GM12878 (cell line): Measurements from ENCODE around the gene CUEDC1. TPM values are rescaled to one million over a fixed set of nuclear protein-coding genes. Genes with fewer than 3 reads are reported as not detected.

ENCODE experiments used
- ATAC-seq: fragments of 200-7000 bp; cut with Tn5 transposase; 3 replicates; pipeline ENCODE4 v1.9.1; 2020; ENCODE audit warnings: mild to moderate bottlenecking, moderate library complexity
- BruUV-seq: library from RNA; stranded (reverse); fragments of 400-500 nt; replicated peaks from 2 replicates; lab custom pipeline; 2021; lab: Mats Ljungman, UMichigan
- CTCF ChIA-PET: fragments of 300-600 bp; sonication (Branson Sonifier 250); formaldehyde crosslinking; extraction: SDS; loops from one replicate; lab custom pipeline; 2021; ENCODE audit warnings: inconsistent platforms; lab: Yijun Ruan, JAX
- POLR2A ChIA-PET: fragments of 350-600 bp; formaldehyde crosslinking; extraction: SDS; loops from one replicate; lab custom pipeline; 2021; ENCODE audit warnings: inconsistent platforms; lab: Charles Lee
- RAD21 ChIA-PET: fragments of 300-600 bp; sonication (Branson Sonifier 250); formaldehyde crosslinking; loops from one replicate; lab custom pipeline; 2023; ENCODE audit warnings: antibody characterized with exemption; ENCODE audit not compliant: unreplicated experiment; lab: Charles Lee
- SMC1A ChIA-PET: fragments of 300-600 bp; sonication (Branson Sonifier 250); formaldehyde crosslinking; loops from one replicate; lab custom pipeline; 2023; ENCODE audit not compliant: unreplicated experiment, uncharacterized antibody; lab: Charles Lee
- DNase-seq: peaks from one replicate; pipeline ENCODE4 v3.0.0-alpha.2; 2011; ENCODE audit warnings: low read depth, low spot score
- FAIRE-seq: peaks from 3 replicates; lab custom pipeline; 2011; peaks lifted over from hg19 to GRCh38; lab: Jason Lieb, UNC
- H2AFZ ChIP-seq: 2 replicates; pipeline ENCODE4 v1.6.0; 2011; ENCODE audit warnings: low read depth, low read length, control low read depth; ENCODE audit not compliant: control insufficient read depth
- H3K27ac ChIP-seq: 2 replicates; pipeline ENCODE4 v1.5.1; 2011; ENCODE audit warnings: control low read depth; ENCODE audit not compliant: control insufficient read depth, insufficient read depth
- H3K27me3 ChIP-seq, 2 experiments: replicated peaks in 1 of 2; 2 replicates each; pipeline versions ENCODE4 v1.6.0 to v1.6.1; 2011; ENCODE audit warnings: low read length in 1 of 2; ENCODE audit not compliant: control insufficient read depth in 2 of 2, insufficient read depth in 2 of 2
- H3K36me3 ChIP-seq, 2 experiments: 2 replicates each; pipeline ENCODE4 v1.5.1; 2011; ENCODE audit warnings: low read length in 1 of 2; ENCODE audit not compliant: control insufficient read depth in 2 of 2, insufficient read depth in 2 of 2
- H3K4me1 ChIP-seq: 2 replicates; pipeline ENCODE4 v1.6.1; 2011; ENCODE audit warnings: mild to moderate bottlenecking, low read length, moderate library complexity, mixed read lengths; ENCODE audit not compliant: control insufficient read depth, insufficient read depth
- H3K4me2 ChIP-seq: 2 replicates; pipeline ENCODE4 v1.6.0; 2011; ENCODE audit warnings: control low read depth; ENCODE audit not compliant: control insufficient read depth, insufficient read depth
- H3K4me3 ChIP-seq: fragments of 200-600 bp; sonication (generic); 2 replicates; pipeline ENCODE4 v1.5.1; 2016
- H3K79me2 ChIP-seq: 2 replicates; pipeline ENCODE4 v1.6.0; 2011; ENCODE audit warnings: low read length; ENCODE audit not compliant: control insufficient read depth, insufficient read depth
- H3K9ac ChIP-seq: 2 replicates; pipeline ENCODE4 v1.8.0; 2011; ENCODE audit warnings: low read length, control low read depth, mixed read lengths; ENCODE audit not compliant: control insufficient read depth, insufficient read depth
- H3K9me3 ChIP-seq: replicated peaks from 3 replicates; pipeline ENCODE4 v1.5.1; 2011; ENCODE audit warnings: mild to moderate bottlenecking, low read length; ENCODE audit not compliant: control insufficient read depth, insufficient read depth
- H4K20me1 ChIP-seq: 2 replicates; pipeline ENCODE4 v1.6.0; 2011; ENCODE audit not compliant: control insufficient read depth, insufficient read depth
- CBFB ChIP-seq: IDR thresholded peaks from 2 replicates; pipeline ENCODE4 v1.6.1; 2016; ENCODE audit warnings: antibody characterized with exemption, low read depth
- CHD2 ChIP-seq: IDR thresholded peaks from 2 replicates; pipeline ENCODE4 v1.6.1; 2011; ENCODE audit warnings: low read depth, low read length, improper control_type of control experiment, borderline replicate concordance
- CREM ChIP-seq: IDR thresholded peaks from 2 replicates; pipeline ENCODE4 v1.6.1; 2014; ENCODE audit warnings: antibody characterized with exemption, low read depth
- DPF2 ChIP-seq: fragments of 450-650 bp; IDR thresholded peaks from 2 replicates; pipeline ENCODE4 v1.6.1; 2017; ENCODE audit warnings: mild to moderate bottlenecking
- FOXM1 ChIP-seq: IDR thresholded peaks from 2 replicates; pipeline ENCODE4 v1.6.1; 2012; ENCODE audit warnings: low read depth, mild to moderate bottlenecking, inconsistent platforms, low read length, moderate library complexity
- IKZF2 ChIP-seq, 2 experiments: fragments of 450-650 bp; IDR thresholded peaks; 2 replicates each; pipeline ENCODE4 v1.6.1; 2017; ENCODE audit warnings: mild to moderate bottlenecking in 2 of 2, moderate library complexity in 2 of 2
- MEF2A ChIP-seq: IDR thresholded peaks from 2 replicates; pipeline ENCODE4 v1.6.1; 2011; ENCODE audit warnings: low read depth, mild to moderate bottlenecking, low read length, moderate library complexity; ENCODE audit not compliant: insufficient read depth
- NFYB ChIP-seq: IDR thresholded peaks from 2 replicates; pipeline ENCODE4 v1.6.1; 2011; ENCODE audit warnings: low read depth, mild to moderate bottlenecking, low read length, improper control_type of control experiment, moderate library complexity; ENCODE audit not compliant: insufficient read depth
- PBX3 ChIP-seq: IDR thresholded peaks from 2 replicates; pipeline ENCODE4 v1.6.1; 2011; ENCODE audit warnings: mild to moderate bottlenecking, low read depth, low read length, moderate library complexity; ENCODE audit not compliant: insufficient replicate concordance
- REST ChIP-seq: IDR thresholded peaks from 2 replicates; pipeline ENCODE4 v1.6.1; 2012; ENCODE audit warnings: mild to moderate bottlenecking, low read depth, low read length
- SPI1 ChIP-seq: IDR thresholded peaks from 2 replicates; pipeline ENCODE4 v1.6.1; 2011; ENCODE audit warnings: low read depth, mild to moderate bottlenecking, low read length, moderate library complexity, borderline replicate concordance; ENCODE audit not compliant: insufficient read depth
- TBL1XR1 ChIP-seq: IDR thresholded peaks from 2 replicates; pipeline ENCODE4 v1.6.1; 2012; ENCODE audit warnings: low read depth, low read length, improper control_type of control experiment
- WGBS: methylation state at CpG from one replicate; pipeline ENCODE4 v1.1.6; 2016; ENCODE audit warnings: low lambda C conversion rate; ENCODE audit not compliant: insufficient replicate concordance, insufficient coverage; ENCODE audit errors: missing lambda C conversion rate; 5-methylcytosine and 5-hydroxymethylcytosine counted together
- in situ Hi-C: fragments of 300-500 bp; cut with MboI; formaldehyde crosslinking; loops from 9 replicates; pipeline ENCODE4 v1.14.3; 2018; ENCODE audit warnings: mixed read lengths
- intact Hi-C: fragments of 100-400 bp; cut with micrococcal nuclease; formaldehyde crosslinking; loops from one replicate; pipeline ENCODE4 v1.14.2; 2022; ENCODE audit not compliant: unreplicated experiment
- polyA plus RNA-seq, 11 experiments: library from polyadenylated mRNA; depleted of rRNA in 4 of 11; unstranded in 6 of 11; stranded (reverse) in 5 of 11; fragments of >200 nt; fragmentation: Nextera tagmentation in 4 of 11; fragmentation: Illumina TruSeq in 1 of 11; extraction: Ambion mirVana in 4 of 11; extraction: Trizol in 1 of 11; gene quantifications; 1 replicate in 1 of 11; 2 replicates in 10 of 11; pipeline versions ENCODE4 v1.2.1 to v1.2.3, GENCODE V29; 2011 to 2016; ENCODE audit warnings: inconsistent platforms in 2 of 11, missing spikeins in 2 of 11, low read depth in 1 of 11
- total RNA-seq, 4 experiments: library from RNA; depleted of rRNA in 3 of 4; stranded (reverse); fragments of >200 nt in 3 of 4; fragmentation: Illumina TruSeq in 1 of 4; extraction: Trizol in 1 of 4; gene quantifications; 2 replicates each; pipeline versions ENCODE4 v1.2.1 to v1.2.3, GENCODE V29; 2013 to 2021
- TF ChIP-seq, protein P1 (sequence below): IDR thresholded peaks from 2 replicates; pipeline ENCODE4 v1.6.1; 2011; ENCODE audit warnings: borderline replicate concordance, low read depth, mild to moderate bottlenecking, moderate library complexity, low read length; ENCODE audit not compliant: insufficient read depth, poor library complexity, severe bottlenecking
- TF ChIP-seq, protein P2 (sequence below): IDR thresholded peaks from 2 replicates; pipeline ENCODE4 v1.6.1; 2012; ENCODE audit warnings: low read depth, low read length, improper control_type of control experiment

Gene CUEDC1
- total and polyA plus RNA-seq, 10 of the 15 experiments (the other 5 are each of a cell fraction or from before 2014, with no cell fraction given) = 0.24 to 7.4 (median 1.8) TPM

GRCh38 chr17:57946798-57947358 is 8.3 kb downstream of the CUEDC1 start:
- no TSS peak for BruUV-seq
- Histone ChIP-seq H3K79me2 (no peaks in the 10 kb centered on the region), H3K4me1 (peaks cover 54% of the 10 kb centered on the region), H3K36me3 (no peaks in the 10 kb centered on the region), H3K27ac (no peak overlapping the region), H3K4me2 (peak overlapping the region; percentile 57), H3K9ac (no peak overlapping the region), H3K27me3 (no peaks in the 10 kb centered on the region), H3K4me3 (peak overlapping the region; percentile 28; the same call in 1 of the 2 replicates), H4K20me1 (no peaks in the 10 kb centered on the region), H3K9me3 (no peaks in the 10 kb centered on the region), H2AFZ (no peak overlapping the region)
- FAIRE-seq = peak; percentile 89
- SMC1A ChIA-PET = interaction anchor here (0.5 to 10.2 kb wide), 19 partner anchors 8 to 451 kb away, joined by 3 to 138 read pairs (median 5); partner anchors contain the start of genes CUEDC1, SRSF1 and VEZF1
- in situ Hi-C loops = no loop called here
- ATAC-seq = peak; percentile 90
- POLR2A ChIA-PET = interaction anchor here (0.6 to 4.8 kb wide), 9 partner anchors 8 to 610 kb away, joined by 3 to 51 read pairs (median 6); no protein-coding TSS in a partner anchor
- CTCF ChIA-PET = interaction anchor here (0.6 to 8.1 kb wide), 22 partner anchors 8 to 729 kb away, joined by 3 to 77 read pairs (median 4); partner anchors contain the start of gene CUEDC1
- intact Hi-C loops = loop anchor here (2.0 to 5.0 kb wide), 2 partner anchors 40 to 44 kb away; partner anchors contain the start of gene VEZF1
- 0% methylated on average over 10 of the region's 10 CpGs for WGBS
- peak; percentile 73 for DNase-seq
- RAD21 ChIA-PET = interaction anchor here (0.6 to 9.4 kb wide), 19 partner anchors 9 to 398 kb away, joined by 3 to 100 read pairs (median 5); partner anchors contain the start of genes CUEDC1 and SRSF1
- TF ChIP-seq MEF2A = peak; percentile 58
- no peak for TF ChIP-seq REST
- TF ChIP-seq, protein P1, sequence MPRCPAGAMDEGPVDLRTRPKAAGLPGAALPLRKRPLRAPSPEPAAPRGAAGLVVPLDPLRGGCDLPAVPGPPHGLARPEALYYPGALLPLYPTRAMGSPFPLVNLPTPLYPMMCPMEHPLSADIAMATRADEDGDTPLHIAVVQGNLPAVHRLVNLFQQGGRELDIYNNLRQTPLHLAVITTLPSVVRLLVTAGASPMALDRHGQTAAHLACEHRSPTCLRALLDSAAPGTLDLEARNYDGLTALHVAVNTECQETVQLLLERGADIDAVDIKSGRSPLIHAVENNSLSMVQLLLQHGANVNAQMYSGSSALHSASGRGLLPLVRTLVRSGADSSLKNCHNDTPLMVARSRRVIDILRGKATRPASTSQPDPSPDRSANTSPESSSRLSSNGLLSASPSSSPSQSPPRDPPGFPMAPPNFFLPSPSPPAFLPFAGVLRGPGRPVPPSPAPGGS = peak; percentile 18
- TF ChIP-seq CBFB = peak; percentile 62; the same call in 1 of the 2 replicates
- TF ChIP-seq FOXM1 = peak; percentile 63; the same call in 1 of the 2 replicates
- peak; percentile 58 for TF ChIP-seq NFYB
- TF ChIP-seq CHD2 = 0 out of 2 replicates have a peak, but pooled peaks have one; percentile 45
- TF ChIP-seq TBL1XR1 = peak; percentile 70; the same call in 1 of the 2 replicates
- TF ChIP-seq DPF2 = peak; percentile 45
- peak; percentile 50; the same call in 1 of the 2 replicates for TF ChIP-seq SPI1
- TF ChIP-seq CREM = peak; percentile 56; the same call in 1 of the 2 replicates
- TF ChIP-seq, protein P2, sequence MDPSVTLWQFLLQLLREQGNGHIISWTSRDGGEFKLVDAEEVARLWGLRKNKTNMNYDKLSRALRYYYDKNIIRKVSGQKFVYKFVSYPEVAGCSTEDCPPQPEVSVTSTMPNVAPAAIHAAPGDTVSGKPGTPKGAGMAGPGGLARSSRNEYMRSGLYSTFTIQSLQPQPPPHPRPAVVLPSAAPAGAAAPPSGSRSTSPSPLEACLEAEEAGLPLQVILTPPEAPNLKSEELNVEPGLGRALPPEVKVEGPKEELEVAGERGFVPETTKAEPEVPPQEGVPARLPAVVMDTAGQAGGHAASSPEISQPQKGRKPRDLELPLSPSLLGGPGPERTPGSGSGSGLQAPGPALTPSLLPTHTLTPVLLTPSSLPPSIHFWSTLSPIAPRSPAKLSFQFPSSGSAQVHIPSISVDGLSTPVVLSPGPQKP = no peak
- peak; percentile 39 for TF ChIP-seq PBX3
- TF ChIP-seq IKZF2 (IDR thresholded peaks at IDR 0.05) = peak; percentile 93
